Adrenal gland (tissue), 12 donors: ENCODE measurements around the gene ELOVL6. TPM values are rescaled to one million over a fixed set of nuclear protein-coding genes. Genes with fewer than 3 reads are reported as not detected.

Experiments
- DNase-seq, 7 donors: peaks; one replicate each; pipeline ENCODE4 v3.0.0-alpha.2; 2019 to 2020
- H3K27ac ChIP-seq, 5 donors: fragments of 200-600 bp; sonication (generic) in 4 of 5; 1 replicate in 3 of 5; 2 replicates in 2 of 5; pipeline versions ENCODE4 v1.5.1 to v1.8.0; 2016 to 2020; ENCODE audit warnings: mild to moderate bottlenecking in 1 of 5
- H3K27me3 ChIP-seq: fragments of 200-600 bp; 2 replicates; pipeline ENCODE4 v1.8.0; 2021
- H3K36me3 ChIP-seq, 2 donors: fragments of 200-600 bp; replicated peaks in 1 of 2; 1 replicate in 1 of 2; 2 replicates in 1 of 2; pipeline versions ENCODE4 v1.5.1 to v1.8.0; 2018 to 2022
- H3K4me1 ChIP-seq, 2 donors: fragments of 200-600 bp; replicated peaks in 1 of 2; 1 replicate in 1 of 2; 2 replicates in 1 of 2; pipeline versions ENCODE4 v1.5.1 to v1.8.0; 2018 to 2021
- H3K4me3 ChIP-seq, 4 donors: fragments of 200-600 bp; sonication (generic) in 3 of 4; one replicate each; pipeline ENCODE4 v1.5.1; 2016 to 2018
- H3K9me3 ChIP-seq, 3 donors: fragments of 200-600 bp; sonication (generic) in 1 of 3; replicated peaks in 1 of 3; 1 replicate in 2 of 3; 2 replicates in 1 of 3; pipeline versions ENCODE4 v1.5.1 to v1.8.0; 2016 to 2021
- POLR2A ChIP-seq, 2 donors: fragments of 450-650 bp; IDR thresholded peaks; one replicate each; pipeline ENCODE4 v1.6.1; 2017; ENCODE audit warnings: antibody characterized with exemption in 2 of 2, mild to moderate bottlenecking in 2 of 2, moderate library complexity in 1 of 2
- WGBS, 4 donors: extraction: QIAGEN DNeasy Blood & Tissue Kit in 2 of 4; methylation state at CpG; one replicate each; pipeline versions ENCODE4 v1.1.5 to v1.1.7; 2013 to 2017; 5-methylcytosine and 5-hydroxymethylcytosine counted together
- intact Hi-C, 2 donors: fragments of 100-400 bp; cut with DNase I; formaldehyde crosslinking; loops; one replicate each; pipeline versions ENCODE4 v1.14.1 to v1.15.0; 2022 to 2023
- polyA plus RNA-seq, 3 donors: library from polyadenylated mRNA; stranded (reverse); fragments of 200-250 nt in 2 of 3; fragments of 350-450 nt in 1 of 3; fragmentation: Illumina TruSeq in 1 of 3; extraction: RNeasy Lipid Tissue Mini Kit (QIAGEN cat#74804) in 1 of 3; gene quantifications; one replicate each; pipeline ENCODE4 v1.2.3, GENCODE V29; 2013 to 2014
- total RNA-seq, 9 donors: library from RNA; depleted of rRNA in 4 of 9; stranded (reverse); fragments of >200 nt in 4 of 9; fragments of 120-200 nt in 1 of 9; fragmentation: NEBNext Ultra II Directional in 1 of 9; extraction: Animal tissue kit (Norgen Biotek cat#: 25700) in 1 of 9; gene quantifications; one replicate each; pipeline versions ENCODE4 v1.1.0 to v1.2.4, GENCODE V29; 2013 to 2023
- TF ChIP-seq, protein P1 (sequence below), 6 experiments: fragments of 450-650 bp in 4 of 6; fragments of 200-600 bp in 2 of 6; sonication (generic) in 1 of 6; IDR thresholded peaks; 1 replicate in 5 of 6; 2 replicates in 1 of 6; pipeline versions ENCODE4 v1.5.1 to v1.8.0; 2016 to 2021; ENCODE audit warnings: antibody characterized with exemption in 6 of 6, mild to moderate bottlenecking in 2 of 6, moderate library complexity in 1 of 6
- donor health status: healthy with polysubstance abuse.
- donor health status: Bipolar disorder and iron deficiency.
- donor health status: DM: yes; HTN: yes; CAD: no.
- donor health status: DM: no; HTN: no; CAD: no.
- donor health status: DM: no; HTN: no; CAD: no.
- donor health status: DM: yes; HTN: yes; CAD: no.

ELOVL6 gene
- total and polyA plus RNA-seq, 12 donors, result 2.8 to 68.2 (median 16.4) TPM

DNA sequence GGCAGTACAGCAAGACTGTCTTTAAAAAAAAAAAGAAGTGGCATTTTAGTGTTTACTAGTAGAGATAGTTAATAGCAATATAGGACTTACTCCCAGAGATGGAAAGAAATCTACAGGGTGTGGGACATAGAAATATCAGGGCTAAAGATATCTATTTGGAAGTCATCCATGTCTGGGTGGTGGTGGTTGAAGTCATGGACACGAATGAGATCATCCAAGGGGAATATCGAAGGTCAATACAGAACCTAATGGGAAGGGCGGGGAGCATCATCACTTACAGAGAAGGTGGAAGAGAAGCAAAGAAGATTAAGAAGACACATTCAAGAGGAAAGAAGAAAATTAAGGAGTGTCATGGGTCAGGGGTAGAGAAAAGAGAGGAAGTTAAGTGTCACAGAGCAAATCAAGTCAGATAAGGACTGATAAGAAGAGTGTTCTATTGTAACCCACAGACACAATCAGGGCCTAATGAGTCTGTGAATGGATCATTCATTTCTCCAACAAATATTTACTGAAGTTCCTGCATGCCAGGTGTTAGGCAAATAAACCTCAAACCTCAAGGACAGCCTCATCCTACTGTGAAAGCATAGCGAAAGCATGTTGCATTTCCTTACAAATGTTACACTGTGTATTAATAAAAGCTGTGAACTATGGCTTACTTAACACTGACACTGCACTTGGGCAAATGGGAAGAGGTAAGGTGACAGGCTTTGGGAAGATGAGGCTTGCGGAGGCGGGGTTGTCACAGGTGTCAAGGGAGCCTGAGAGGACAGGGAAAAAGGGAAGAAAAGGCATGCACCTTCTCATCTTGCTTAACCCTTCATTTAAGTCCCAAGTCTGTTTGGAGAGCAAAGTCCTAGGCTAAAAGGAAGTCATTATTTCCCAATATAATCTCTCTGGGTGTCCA lies 65.3 kb downstream of the ELOVL6 start:
- H3K4me1 ChIP-seq, result peaks cover 0 to 10% of the 10 kb centered on the region in 2 donors
- TF ChIP-seq, protein P1, sequence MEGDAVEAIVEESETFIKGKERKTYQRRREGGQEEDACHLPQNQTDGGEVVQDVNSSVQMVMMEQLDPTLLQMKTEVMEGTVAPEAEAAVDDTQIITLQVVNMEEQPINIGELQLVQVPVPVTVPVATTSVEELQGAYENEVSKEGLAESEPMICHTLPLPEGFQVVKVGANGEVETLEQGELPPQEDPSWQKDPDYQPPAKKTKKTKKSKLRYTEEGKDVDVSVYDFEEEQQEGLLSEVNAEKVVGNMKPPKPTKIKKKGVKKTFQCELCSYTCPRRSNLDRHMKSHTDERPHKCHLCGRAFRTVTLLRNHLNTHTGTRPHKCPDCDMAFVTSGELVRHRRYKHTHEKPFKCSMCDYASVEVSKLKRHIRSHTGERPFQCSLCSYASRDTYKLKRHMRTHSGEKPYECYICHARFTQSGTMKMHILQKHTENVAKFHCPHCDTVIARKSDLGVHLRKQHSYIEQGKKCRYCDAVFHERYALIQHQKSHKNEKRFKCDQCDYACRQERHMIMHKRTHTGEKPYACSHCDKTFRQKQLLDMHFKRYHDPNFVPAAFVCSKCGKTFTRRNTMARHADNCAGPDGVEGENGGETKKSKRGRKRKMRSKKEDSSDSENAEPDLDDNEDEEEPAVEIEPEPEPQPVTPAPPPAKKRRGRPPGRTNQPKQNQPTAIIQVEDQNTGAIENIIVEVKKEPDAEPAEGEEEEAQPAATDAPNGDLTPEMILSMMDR (IDR thresholded peaks at IDR 0.05), result no peak
- no peak for TF ChIP-seq POLR2A (IDR thresholded peaks at IDR 0.05)
- H3K27me3 ChIP-seq, result no peaks in the 10 kb centered on the region
- DNase-seq, result peak in 1 of 7 donors; percentile 24
- no peaks in the 10 kb centered on the region for H3K36me3 ChIP-seq
- H3K9me3 ChIP-seq, result no peaks in the 10 kb centered on the region
- no peak overlapping the region for H3K27ac ChIP-seq
- intact Hi-C loops, result no loop called here
- no peak overlapping the region for H3K4me3 ChIP-seq
- 69 to 76% (median 72%) methylated on average over 6 of the region's 6 CpGs for WGBS, 4 donors

- Histone ChIP-seq H3K36me3 (no peaks in the 10 kb centered on the region), H3K4me1 (peaks cover 0 to 10% of the 10 kb centered on the region in 2 donors), H3K27me3 (no peaks in the 10 kb centered on the region), H3K27ac (no peak overlapping the region), H3K4me3 (no peak overlapping the region), H3K9me3 (no peaks in the 10 kb centered on the region)
- no peak for DNase-seq
- intact Hi-C loops, result no loop called here
- TF ChIP-seq, protein P1 (IDR thresholded peaks at IDR 0.05), result no peak
- no peak for TF ChIP-seq POLR2A (IDR thresholded peaks at IDR 0.05)
- 88 to 92% (median 91%) methylated on average over 3 of the region's 3 CpGs for WGBS, 4 donors
Observed at GRCh38 chr4:110131916-110132315, 66.5 kb downstream of the ELOVL6 start.

DNA sequence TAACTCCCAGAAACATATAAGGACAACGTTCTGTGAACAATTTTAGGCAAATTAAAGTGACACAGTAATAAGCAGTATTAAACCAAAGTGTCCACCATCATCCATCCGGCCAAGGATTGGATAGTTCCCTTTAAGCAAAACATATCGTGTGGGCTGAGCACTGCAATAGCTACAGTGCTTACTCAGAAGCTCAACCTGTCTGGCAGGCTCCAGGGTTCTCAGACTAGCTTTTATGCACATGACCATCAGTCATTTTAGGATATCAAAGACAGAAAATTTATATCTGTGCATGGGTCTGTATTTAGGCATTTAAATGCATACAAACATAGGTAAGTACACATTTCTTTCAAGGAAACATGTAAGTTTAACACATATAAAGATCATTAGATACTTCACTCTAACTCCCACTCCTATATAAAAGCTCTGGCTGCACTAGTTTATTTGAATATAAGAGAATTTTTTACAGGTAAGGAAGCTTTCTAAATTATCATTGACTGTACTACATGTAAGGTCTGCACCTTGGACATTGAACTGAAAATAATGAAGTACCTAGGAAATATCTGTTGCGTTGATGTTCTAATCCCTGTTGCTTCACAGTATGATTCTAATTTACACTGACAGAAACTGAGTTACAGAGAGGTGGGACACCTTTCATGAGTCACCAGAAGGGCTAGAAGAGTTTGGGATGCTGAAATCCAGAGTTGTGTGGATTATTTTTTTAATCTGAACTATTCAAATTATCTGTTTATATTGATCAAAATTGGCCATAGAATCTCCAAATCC lies 67.6 kb downstream of the ELOVL6 start:
- H3K27me3 ChIP-seq, result no peaks in the 10 kb centered on the region
- no peak for TF ChIP-seq POLR2A (IDR thresholded peaks at IDR 0.05)
- TF ChIP-seq, protein P1 (IDR thresholded peaks at IDR 0.05), result no peak
- no peak overlapping the region for H3K27ac ChIP-seq
- no peaks in the 10 kb centered on the region for H3K36me3 ChIP-seq
- peaks cover 0 to 5% of the 10 kb centered on the region in 2 donors for H3K4me1 ChIP-seq
- H3K4me3 ChIP-seq, result no peak overlapping the region
- no peak for DNase-seq
- 85 to 95% (median 91%) methylated on average over 4 of the region's 4 CpGs for WGBS, 4 donors
- H3K9me3 ChIP-seq, result no peaks in the 10 kb centered on the region
- intact Hi-C loops, result no loop called here

- Histone ChIP-seq H3K4me1 (peaks cover 0 to 7% of the 10 kb centered on the region in 2 donors), H3K36me3 (no peaks in the 10 kb centered on the region), H3K9me3 (no peaks in the 10 kb centered on the region), H3K27me3 (no peaks in the 10 kb centered on the region), H3K4me3 (no peak overlapping the region), H3K27ac (no peak overlapping the region)
- WGBS, 4 donors, result 79 to 88% (median 82%) methylated on average over 3 of the region's 3 CpGs
- intact Hi-C loops, result no loop called here
- no peak for TF ChIP-seq POLR2A (IDR thresholded peaks at IDR 0.05)
- TF ChIP-seq, protein P1 (IDR thresholded peaks at IDR 0.05), result no peak
- no peak for DNase-seq
Observed at GRCh38 chr4:110129544-110129943, 68.9 kb downstream of the ELOVL6 start.
